Measurements from ENCODE around the gene CARS1.
A peak's percentile ranks its signal among the peaks of the same experiment; 100 is the strongest.

Gene CARS1

GRCh38 chr11:3092603-3093141, 35.4 kb upstream of the CARS1 start:
- Histone ChIP-seq H3K27me3 (ENCODE audit: insufficient read depth, low read length, poor library complexity, severe bottlenecking) (no peaks in the 10 kb centered on the region), H3K36me3 (ENCODE audit: insufficient read depth, low read length) (no peaks in the 10 kb centered on the region; the same call in 1 of the 2 replicates), H3F3A (ENCODE audit: low read depth) (no peaks in the 10 kb centered on the region), H3K9me2 (replicated peaks; ENCODE audit: low read depth, low read length) (no peaks in the 10 kb centered on the region), H3K9me3 (ENCODE audit: insufficient read depth, low read depth, low read length) (no peaks in the 10 kb centered on the region), H3K4me1 (ENCODE audit: insufficient read depth, low read length, poor library complexity, severe bottlenecking) (no peaks in the 10 kb centered on the region), H2AFZ (ENCODE audit: low read length) (no peak overlapping the region), H3K79me2 (ENCODE audit: insufficient read depth, low read length) (no peaks in the 10 kb centered on the region), H3K4me2 (ENCODE audit: low read depth, low read length, poor library complexity, severe bottlenecking) (no peak overlapping the region), H3K4me3 (ENCODE audit: low read length, poor library complexity, severe bottlenecking) (no peak overlapping the region), H4K20me1 (ENCODE audit: insufficient read depth, low read length, poor library complexity, severe bottlenecking) (no peaks in the 10 kb centered on the region), H3K9ac (ENCODE audit: low read depth, low read length, poor library complexity, severe bottlenecking) (no peak overlapping the region)
- no peak for TF ChIP-seq EZH2phosphoT487 (IDR thresholded peaks at IDR 0.05; ENCODE audit: borderline replicate concordance)
- TF ChIP-seq CTCF (conservative IDR thresholded peaks at IDR 0.05; ENCODE audit: low read length) = no peak

GRCh38 chr11:3091846-3092602, 34.8 kb upstream of the CARS1 start:
- no peaks in the 10 kb centered on the region for H3K9me3 ChIP-seq (ENCODE audit: insufficient read depth, low read depth, low read length)
- peak; percentile 99 for TF ChIP-seq CTCF (conservative IDR thresholded peaks at IDR 0.05; ENCODE audit: low read length)
- no peak for TF ChIP-seq EZH2phosphoT487 (IDR thresholded peaks at IDR 0.05; ENCODE audit: borderline replicate concordance)

GRCh38 chr11:3091081-3091845, 34.0 kb upstream of the CARS1 start:
- Histone ChIP-seq H2AFZ (ENCODE audit: low read length) (no peak overlapping the region), H3K27me3 (ENCODE audit: insufficient read depth, low read length, poor library complexity, severe bottlenecking) (no peaks in the 10 kb centered on the region), H3K4me2 (ENCODE audit: low read depth, low read length, poor library complexity, severe bottlenecking) (no peak overlapping the region), H3K4me1 (ENCODE audit: insufficient read depth, low read length, poor library complexity, severe bottlenecking) (no peaks in the 10 kb centered on the region), H3K79me2 (ENCODE audit: insufficient read depth, low read length) (no peaks in the 10 kb centered on the region), H3K9me3 (ENCODE audit: insufficient read depth, low read depth, low read length) (no peaks in the 10 kb centered on the region), H3F3A (ENCODE audit: low read depth) (no peaks in the 10 kb centered on the region), H3K4me3 (ENCODE audit: low read length, poor library complexity, severe bottlenecking) (no peak overlapping the region), H3K9ac (ENCODE audit: low read depth, low read length, poor library complexity, severe bottlenecking) (no peak overlapping the region), H4K20me1 (ENCODE audit: insufficient read depth, low read length, poor library complexity, severe bottlenecking) (no peaks in the 10 kb centered on the region), H3K36me3 (ENCODE audit: insufficient read depth, low read length) (no peaks in the 10 kb centered on the region; the same call in 1 of the 2 replicates), H3K9me2 (replicated peaks; ENCODE audit: low read depth, low read length) (no peaks in the 10 kb centered on the region)
- TF ChIP-seq CTCF (conservative IDR thresholded peaks at IDR 0.05; ENCODE audit: low read length) (no peak), EZH2phosphoT487 (IDR thresholded peaks at IDR 0.05; ENCODE audit: borderline replicate concordance) (no peak)

More at GRCh38 chr11:3091846-3092602, 34.8 kb upstream of the CARS1 start:
- Histone ChIP-seq H3K4me2 (ENCODE audit: low read depth, low read length, poor library complexity, severe bottlenecking) (no peak overlapping the region), H3K9me2 (replicated peaks; ENCODE audit: low read depth, low read length) (no peaks in the 10 kb centered on the region), H3K36me3 (ENCODE audit: insufficient read depth, low read length) (no peaks in the 10 kb centered on the region; the same call in 1 of the 2 replicates), H3K27me3 (ENCODE audit: insufficient read depth, low read length, poor library complexity, severe bottlenecking) (no peaks in the 10 kb centered on the region), H3K4me1 (ENCODE audit: insufficient read depth, low read length, poor library complexity, severe bottlenecking) (no peaks in the 10 kb centered on the region), H4K20me1 (ENCODE audit: insufficient read depth, low read length, poor library complexity, severe bottlenecking) (no peaks in the 10 kb centered on the region), H3K79me2 (ENCODE audit: insufficient read depth, low read length) (no peaks in the 10 kb centered on the region), H2AFZ (ENCODE audit: low read length) (no peak overlapping the region), H3K4me3 (ENCODE audit: low read length, poor library complexity, severe bottlenecking) (no peak overlapping the region), H3K9ac (ENCODE audit: low read depth, low read length, poor library complexity, severe bottlenecking) (no peak overlapping the region), H3F3A (ENCODE audit: low read depth) (no peaks in the 10 kb centered on the region)
